Kidney (tissue), 14 donors: ENCODE measurements around the gene TRMT1. TPM values are rescaled to one million over a fixed set of nuclear protein-coding genes. Genes with fewer than 3 reads are reported as not detected.
A peak's percentile ranks its signal among the peaks of the same experiment; 100 is the strongest.

ENCODE experiments used
- DNase-seq, 5 donors: peaks; one replicate each; pipeline ENCODE4 v3.0.0-alpha.2; 2013 to 2020
- FAIRE-seq: peaks from 2 replicates; lab custom pipeline; 2012; peaks lifted over from hg19 to GRCh38; lab: Jason Lieb, UNC
- H3K27ac ChIP-seq, 2 donors: one replicate each; pipeline ENCODE4 v1.7.0; 2013; ENCODE audit warnings: low read depth in 2 of 2, low read length in 2 of 2, inconsistent platforms in 1 of 2
- H3K27me3 ChIP-seq: one replicate; pipeline ENCODE4 v1.7.1; 2013; ENCODE audit warnings: low read length, inconsistent platforms; ENCODE audit not compliant: control insufficient read depth, insufficient read depth
- H3K36me3 ChIP-seq, 3 donors: one replicate each; pipeline versions ENCODE4 v1.7.0 to v1.7.1; 2013; ENCODE audit warnings: low read length in 3 of 3, control low read depth in 1 of 3, inconsistent platforms in 1 of 3; ENCODE audit not compliant: insufficient read depth in 3 of 3, control insufficient read depth in 2 of 3
- H3K4me1 ChIP-seq, 3 donors: one replicate each; pipeline versions ENCODE4 v1.7.0 to v1.7.1; 2013; ENCODE audit warnings: low read length in 3 of 3, inconsistent platforms in 1 of 3, low read depth in 1 of 3; ENCODE audit not compliant: control insufficient read depth in 2 of 3, insufficient read depth in 2 of 3
- H3K4me3 ChIP-seq, 3 donors: one replicate each; pipeline versions ENCODE4 v1.7.0 to v1.8.1; 2013; ENCODE audit warnings: low read length in 3 of 3, control low read depth in 1 of 3, inconsistent platforms in 1 of 3
- H3K9ac ChIP-seq, 3 donors: one replicate each; pipeline versions ENCODE4 v1.7.0 to v1.7.1; 2013; ENCODE audit warnings: low read length in 3 of 3, control low read depth in 1 of 3, inconsistent platforms in 1 of 3
- H3K9me3 ChIP-seq, 3 donors: one replicate each; pipeline versions ENCODE4 v1.7.0 to v1.7.1; 2013; ENCODE audit warnings: low read length in 3 of 3, control low read depth in 1 of 3, inconsistent platforms in 1 of 3; ENCODE audit not compliant: control insufficient read depth in 2 of 3, insufficient read depth in 1 of 3
- intact Hi-C: fragments of 100-400 bp; cut with DNase I; formaldehyde crosslinking; loops from one replicate; pipeline ENCODE4 v1.11.1; 2022
- polyA plus RNA-seq: library from polyadenylated mRNA; stranded (reverse); fragments of 350-450 nt; fragmentation: Illumina TruSeq; extraction: RNeasy Lipid Tissue Mini Kit (QIAGEN cat#74804); gene quantifications from one replicate; pipeline ENCODE4 v1.2.3, GENCODE V29; 2014; ENCODE audit warnings: low read depth, low replicate concordance; ENCODE audit not compliant: insufficient read depth
- total RNA-seq: library from RNA; stranded (reverse); fragmentation: NEBNext Ultra II Directional; extraction: Animal tissue kit (Norgen Biotek cat#: 25700); gene quantifications from one replicate; pipeline ENCODE4 v1.2.1, GENCODE V29; 2021
- TF ChIP-seq, protein P1 (sequence below): IDR thresholded peaks from 3 replicates; pipeline ENCODE4 v1.5.1; 2012; ENCODE audit warnings: mild to moderate bottlenecking, moderate library complexity, borderline replicate concordance; ENCODE audit not compliant: insufficient read depth; ENCODE audit errors: extremely low read depth
- donor health status: control.
- donor health status: control.
- donor health status: control.
- donor health status: control.
- donor health status: control.
- donor health status: DM: yes; HTN: yes; CAD: no.
- donor health status: Normal renal cell carcinoma (clear cell type).

Gene TRMT1
- total and polyA plus RNA-seq, 2 donors from 2014 or later: 22.7 to 40.0 TPM

DNA sequence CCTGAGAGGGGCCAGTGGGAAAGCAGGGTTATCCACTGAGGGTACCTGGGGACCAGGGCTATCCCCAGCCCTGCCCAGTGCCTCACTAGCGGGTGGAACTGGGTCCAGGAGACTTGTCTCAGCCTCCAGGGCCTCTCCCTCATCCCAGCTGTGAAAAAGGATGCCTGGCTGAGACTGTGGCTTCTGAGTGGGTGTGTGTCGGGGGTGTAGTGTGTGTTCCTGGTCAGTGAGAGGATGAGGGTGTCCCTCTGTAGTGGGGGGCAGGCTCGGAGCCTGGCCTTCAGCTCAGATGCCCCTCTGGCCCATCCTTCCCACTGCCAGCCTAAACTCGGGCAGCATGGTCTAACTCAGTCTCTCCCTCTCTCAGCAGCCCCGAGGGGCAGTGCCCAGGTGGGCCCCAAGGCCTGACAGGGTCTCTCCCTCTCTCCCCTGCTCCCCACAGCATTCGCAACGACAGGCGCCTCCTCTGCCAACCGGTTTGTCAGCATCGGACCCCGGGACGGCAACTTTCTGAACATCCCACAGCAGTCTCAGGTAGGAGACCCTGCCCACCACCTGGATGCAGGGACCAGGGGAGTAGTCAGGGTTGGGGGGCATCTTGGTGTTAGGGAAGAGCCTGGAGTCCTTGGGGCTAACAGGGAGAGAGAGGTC, 26.6 kb downstream of the TRMT1 start:
- intact Hi-C loops: no loop called here
- Histone ChIP-seq H3K9ac (no peak overlapping the region), H3K9me3 (no peaks in the 10 kb centered on the region), H3K27me3 (no peaks in the 10 kb centered on the region), H3K4me3 (no peak overlapping the region), H3K36me3 (no peaks in the 10 kb centered on the region), H3K4me1 (peaks cover 0 to 27% (median 18%) of the 10 kb centered on the region in 3 donors), H3K27ac (no peak overlapping the region)
- DNase-seq (peak in 1 of 5 donors; percentile 35), FAIRE-seq (no peak)
- TF ChIP-seq, protein P1, sequence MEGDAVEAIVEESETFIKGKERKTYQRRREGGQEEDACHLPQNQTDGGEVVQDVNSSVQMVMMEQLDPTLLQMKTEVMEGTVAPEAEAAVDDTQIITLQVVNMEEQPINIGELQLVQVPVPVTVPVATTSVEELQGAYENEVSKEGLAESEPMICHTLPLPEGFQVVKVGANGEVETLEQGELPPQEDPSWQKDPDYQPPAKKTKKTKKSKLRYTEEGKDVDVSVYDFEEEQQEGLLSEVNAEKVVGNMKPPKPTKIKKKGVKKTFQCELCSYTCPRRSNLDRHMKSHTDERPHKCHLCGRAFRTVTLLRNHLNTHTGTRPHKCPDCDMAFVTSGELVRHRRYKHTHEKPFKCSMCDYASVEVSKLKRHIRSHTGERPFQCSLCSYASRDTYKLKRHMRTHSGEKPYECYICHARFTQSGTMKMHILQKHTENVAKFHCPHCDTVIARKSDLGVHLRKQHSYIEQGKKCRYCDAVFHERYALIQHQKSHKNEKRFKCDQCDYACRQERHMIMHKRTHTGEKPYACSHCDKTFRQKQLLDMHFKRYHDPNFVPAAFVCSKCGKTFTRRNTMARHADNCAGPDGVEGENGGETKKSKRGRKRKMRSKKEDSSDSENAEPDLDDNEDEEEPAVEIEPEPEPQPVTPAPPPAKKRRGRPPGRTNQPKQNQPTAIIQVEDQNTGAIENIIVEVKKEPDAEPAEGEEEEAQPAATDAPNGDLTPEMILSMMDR: no peak

DNA sequence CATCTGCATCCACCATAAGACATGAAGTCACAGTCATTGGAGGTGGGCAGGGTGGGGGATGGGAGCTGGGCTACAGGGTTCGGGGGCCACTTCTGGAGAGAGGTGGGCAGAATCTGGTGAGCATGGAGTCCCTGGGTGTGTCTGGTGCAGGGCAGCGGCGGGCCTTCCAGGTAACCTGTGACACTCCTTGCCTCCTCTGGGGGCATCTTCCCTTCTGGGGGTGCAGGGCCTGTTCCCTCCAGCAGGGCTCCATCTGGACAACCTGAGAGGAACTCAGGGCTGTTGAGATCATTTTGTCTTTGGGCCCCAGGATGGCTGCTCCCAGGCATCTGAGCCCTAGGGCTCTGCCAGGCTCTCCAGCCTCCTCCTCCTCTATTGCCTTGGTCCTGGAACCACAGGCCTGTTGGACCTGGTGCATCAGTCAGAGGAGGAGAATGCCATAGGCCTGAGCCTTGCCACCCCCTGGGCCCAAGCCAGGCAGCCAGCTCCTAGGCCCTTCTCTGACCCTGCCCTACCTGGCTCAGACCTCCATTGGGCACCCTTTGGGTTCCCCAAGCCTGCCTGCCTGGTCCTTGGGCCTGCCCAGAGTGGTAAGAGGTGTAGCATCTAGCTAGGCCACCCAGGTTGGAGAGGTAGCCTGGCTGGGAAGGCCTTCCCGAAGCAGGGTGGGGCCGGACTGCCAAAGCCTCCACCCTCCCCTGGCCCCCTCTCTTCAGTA, 27.2 kb downstream of the TRMT1 start:
- H3K9ac ChIP-seq: no peak overlapping the region
- TF ChIP-seq, protein P1: no peak
- no peak overlapping the region for H3K4me3 ChIP-seq
- DNase-seq: peak in 1 of 5 donors; percentile 42
- H3K9me3 ChIP-seq: no peaks in the 10 kb centered on the region
- intact Hi-C loops: no loop called here
- no peak overlapping the region for H3K27ac ChIP-seq
- H3K4me1 ChIP-seq: peaks cover 0 to 27% (median 18%) of the 10 kb centered on the region in 3 donors
- no peak for FAIRE-seq
- no peaks in the 10 kb centered on the region for H3K36me3 ChIP-seq
- no peaks in the 10 kb centered on the region for H3K27me3 ChIP-seq

DNA sequence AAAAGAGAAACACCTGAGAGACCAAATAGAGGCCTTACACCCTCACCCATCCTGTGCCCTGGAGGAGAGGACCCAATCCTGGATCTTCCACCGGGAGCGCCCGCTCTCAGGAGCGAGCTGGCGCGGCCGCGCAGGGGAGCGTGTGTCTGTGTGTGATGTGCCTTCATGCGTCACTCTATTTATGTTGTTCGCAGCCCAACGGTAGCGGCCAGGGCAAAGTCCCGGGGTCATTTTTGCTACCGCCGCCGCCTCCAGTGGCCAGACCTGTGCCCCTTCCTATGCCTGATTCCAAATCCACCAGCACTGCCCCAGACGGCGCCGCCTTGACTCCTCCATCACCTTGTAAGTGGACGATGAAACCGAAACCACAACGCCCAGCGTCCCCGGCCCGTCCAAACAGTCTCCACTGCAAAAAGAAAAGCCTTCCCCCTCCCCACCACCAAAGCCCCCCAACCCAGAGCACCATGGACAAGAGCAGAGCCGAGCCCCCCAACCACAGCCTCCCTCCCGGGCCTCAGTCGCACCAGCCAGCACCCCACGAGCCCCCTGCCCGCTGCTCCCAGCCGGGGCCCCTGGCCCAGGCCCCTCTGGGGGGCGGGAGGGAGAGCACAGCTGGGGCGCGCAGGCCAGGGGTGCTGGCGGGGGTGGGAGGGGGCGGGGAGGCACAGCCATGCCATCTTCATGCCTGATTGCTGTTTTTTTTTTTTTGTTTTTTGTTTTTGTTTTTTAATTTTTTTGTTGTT, 28.6 kb downstream of the TRMT1 start:
- DNase-seq (peak in 1 of 5 donors; percentile 31), FAIRE-seq (no peak)
- TF ChIP-seq, protein P1: no peak
- no peak overlapping the region for H3K27ac ChIP-seq
- no peaks in the 10 kb centered on the region for H3K36me3 ChIP-seq
- no peaks in the 10 kb centered on the region for H3K9me3 ChIP-seq
- peaks cover 0 to 19% (median 10%) of the 10 kb centered on the region in 3 donors for H3K4me1 ChIP-seq
- H3K27me3 ChIP-seq: no peaks in the 10 kb centered on the region
- H3K9ac ChIP-seq: no peak overlapping the region
- no peak overlapping the region for H3K4me3 ChIP-seq
- intact Hi-C loops: no loop called here
